Endodermal cell (in vitro differentiated cells): Measurements from ENCODE around the gene ZBTB16. TPM values are rescaled to one million over a fixed set of nuclear protein-coding genes. Genes with fewer than 3 reads are reported as not detected.
A peak's percentile ranks its signal among the peaks of the same experiment; 100 is the strongest.

Source experiments
- DNase-seq: peaks from one replicate; pipeline ENCODE4 v3.0.0-alpha.2; 2017
- H3K27ac ChIP-seq: 2 replicates; pipeline ENCODE4 v1.5.1; 2013; ENCODE audit warnings: mild to moderate bottlenecking, low read depth, low read length, moderate library complexity
- H3K27me3 ChIP-seq: 2 replicates; pipeline ENCODE4 v1.6.1; 2013; ENCODE audit warnings: mild to moderate bottlenecking, low read length, moderate library complexity; ENCODE audit not compliant: insufficient read depth, control insufficient read depth, poor library complexity, severe bottlenecking
- H3K36me3 ChIP-seq: 2 replicates; pipeline ENCODE4 v1.7.0; 2013; ENCODE audit warnings: mild to moderate bottlenecking, low read length, moderate library complexity; ENCODE audit not compliant: control insufficient read depth, insufficient read depth
- H3K4me1 ChIP-seq: one replicate; pipeline ENCODE4 v1.7.0; 2013; ENCODE audit warnings: low read length; ENCODE audit not compliant: control insufficient read depth, insufficient read depth
- H3K4me3 ChIP-seq: 2 replicates; pipeline ENCODE4 v1.5.1; 2013; ENCODE audit warnings: mild to moderate bottlenecking, low read length, moderate library complexity
- H3K9ac ChIP-seq: 2 replicates; pipeline ENCODE4 v1.6.1; 2013; ENCODE audit warnings: mild to moderate bottlenecking, low read length, moderate library complexity; ENCODE audit not compliant: poor library complexity, severe bottlenecking; ENCODE audit errors: extremely low read depth
- H3K9me3 ChIP-seq: 2 replicates; pipeline ENCODE4 v1.6.1; 2013; ENCODE audit warnings: mild to moderate bottlenecking, low read length, moderate library complexity; ENCODE audit not compliant: control insufficient read depth
- H3K27ac Mint-ChIP-seq: 2 replicates; pipeline ENCODE4 v1.8.0; 2020; ENCODE audit warnings: mixed read lengths
- H3K27me3 Mint-ChIP-seq: 2 replicates; pipeline ENCODE4 v1.8.0; 2021; ENCODE audit warnings: mild to moderate bottlenecking, mixed read lengths; ENCODE audit not compliant: insufficient read depth
- H3K36me3 Mint-ChIP-seq: 2 replicates; pipeline ENCODE4 v1.8.0; 2020; ENCODE audit warnings: low read depth, mixed read lengths
- H3K4me1 Mint-ChIP-seq: 2 replicates; pipeline ENCODE4 v1.8.0; 2020; ENCODE audit warnings: mixed read lengths
- H3K4me3 Mint-ChIP-seq: 2 replicates; pipeline ENCODE4 v1.8.0; 2020; ENCODE audit warnings: mild to moderate bottlenecking, moderate library complexity, mixed read lengths
- H3K9me3 Mint-ChIP-seq: 2 replicates; pipeline ENCODE4 v1.8.0; 2020; ENCODE audit warnings: mild to moderate bottlenecking, mixed read lengths
- CTCF ChIP-seq: fragments of 200-600 bp; sonication (generic); conservative IDR thresholded peaks from 2 replicates; pipeline ENCODE4 v1.5.0; 2021; ENCODE audit warnings: antibody characterized with exemption, mild to moderate bottlenecking
- WGBS, 2 experiments: methylation state at CpG; one replicate each; pipeline versions ENCODE4 v1.1.5 to v1.1.7; 2013; ENCODE audit warnings: missing lambda C conversion rate in 2 of 2, mixed read lengths in 1 of 2; ENCODE audit not compliant: insufficient coverage in 1 of 2, insufficient read length in 1 of 2; 5-methylcytosine and 5-hydroxymethylcytosine counted together
- total RNA-seq, 2 donors: library from RNA; stranded (reverse); fragmentation: NEBNext Ultra II Directional in 1 of 2; extraction: Animal tissue kit (Norgen Biotek cat#: 25700) in 1 of 2; gene quantifications; 2 replicates in 1 of 2; 3 replicates in 1 of 2; pipeline ENCODE4 v1.2.1, GENCODE V29; 2021

The ZBTB16 gene
- total RNA-seq, 2 donors from 2014 or later: 4.1 to 5.8 TPM

DNA sequence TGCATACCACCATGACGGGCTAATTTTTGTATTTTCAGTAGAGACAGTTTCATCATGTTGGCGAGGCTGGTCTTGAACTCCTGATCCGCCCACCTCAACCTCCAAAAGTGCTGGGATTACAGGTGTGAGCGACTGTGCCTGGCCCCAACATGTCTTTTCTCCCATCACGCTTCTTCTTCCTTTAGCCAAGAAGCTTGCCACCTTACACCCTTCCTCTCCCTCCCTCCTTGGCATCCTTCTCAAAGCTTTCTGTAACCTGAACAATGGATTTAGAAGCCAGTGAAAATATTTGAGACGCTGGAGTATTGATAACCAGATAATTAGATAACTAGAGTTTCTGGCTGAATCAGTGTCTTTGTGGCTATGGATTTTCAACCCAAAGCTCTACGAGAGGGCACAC lies 225.4 kb downstream of the ZBTB16 start:
- no peak overlapping the region for H3K4me3 ChIP-seq
- H3K27me3 Mint-ChIP-seq: no peaks in the 10 kb centered on the region
- no peaks in the 10 kb centered on the region for H3K36me3 ChIP-seq
- peaks cover 2% of the 10 kb centered on the region for H3K4me1 Mint-ChIP-seq
- DNase-seq: no peak
- no peak overlapping the region for H3K27ac Mint-ChIP-seq
- WGBS, 2 experiments: 91 to 92% methylated on average over 5 to 7 of the region's 7 CpGs
- H3K27ac ChIP-seq: no peak overlapping the region
- H3K4me3 Mint-ChIP-seq: no peak overlapping the region
- TF ChIP-seq CTCF: no peak
- H3K27me3 ChIP-seq: no peaks in the 10 kb centered on the region
- no peaks in the 10 kb centered on the region for H3K4me1 ChIP-seq
- no peak overlapping the region for H3K9ac ChIP-seq
- H3K9me3 ChIP-seq: no peaks in the 10 kb centered on the region
- H3K36me3 Mint-ChIP-seq: no peaks in the 10 kb centered on the region
- H3K9me3 Mint-ChIP-seq: no peaks in the 10 kb centered on the region

- TF ChIP-seq CTCF: no peak
- H3K36me3 Mint-ChIP-seq: no peaks in the 10 kb centered on the region
- peaks cover 2% of the 10 kb centered on the region for H3K4me1 Mint-ChIP-seq
Measured at GRCh38 chr11:114285599-114285998, 226.1 kb downstream of the ZBTB16 start.

DNA sequence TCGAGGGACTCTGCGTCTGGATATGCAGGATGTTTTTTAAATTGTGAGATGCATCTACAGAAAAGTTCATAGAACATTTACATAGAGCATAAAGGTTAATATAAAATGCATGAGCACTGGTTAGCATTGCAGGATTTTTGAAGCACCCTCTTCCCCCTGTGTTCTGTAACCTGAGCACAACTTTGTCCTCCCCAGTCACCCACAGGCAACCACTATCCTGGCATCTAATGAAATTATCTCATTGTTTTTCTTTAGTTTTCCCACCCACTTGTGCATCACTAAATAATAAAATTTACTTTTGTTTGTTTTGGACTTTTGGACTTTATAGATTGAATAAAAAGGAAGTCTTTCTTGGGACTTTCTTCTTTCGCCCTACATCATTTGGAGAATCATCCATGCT lies 226.7 kb downstream of the ZBTB16 start:
- Histone ChIP-seq H3K9ac (no peak overlapping the region), H3K4me1 (no peaks in the 10 kb centered on the region), H3K4me3 (no peak overlapping the region), H3K27me3 (no peaks in the 10 kb centered on the region), H3K9me3 (no peaks in the 10 kb centered on the region), H3K27ac (no peak overlapping the region), H3K36me3 (no peaks in the 10 kb centered on the region)
- 97% methylated on average over 3 of the region's 3 CpGs; no CpG with 5 or more reads in 1 of the 2 experiments for WGBS, 2 experiments
- DNase-seq: no peak
- Mint-ChIP-seq H3K36me3 (no peaks in the 10 kb centered on the region), H3K4me1 (no peaks in the 10 kb centered on the region), H3K4me3 (no peak overlapping the region), H3K27me3 (no peaks in the 10 kb centered on the region), H3K9me3 (no peaks in the 10 kb centered on the region), H3K27ac (no peak overlapping the region)
- no peak for TF ChIP-seq CTCF

More at GRCh38 chr11:114285599-114285998, 226.1 kb downstream of the ZBTB16 start:
- Mint-ChIP-seq H3K27ac (no peak overlapping the region), H3K9me3 (no peaks in the 10 kb centered on the region), H3K4me3 (no peak overlapping the region), H3K27me3 (no peaks in the 10 kb centered on the region)
- WGBS, 2 experiments: 81 to 100% methylated on average over 1 to 3 of the region's 3 CpGs
- no peaks in the 10 kb centered on the region for H3K9me3 ChIP-seq
- no peak overlapping the region for H3K27ac ChIP-seq
- H3K36me3 ChIP-seq: no peaks in the 10 kb centered on the region
- no peaks in the 10 kb centered on the region for H3K4me1 ChIP-seq
- H3K27me3 ChIP-seq: no peaks in the 10 kb centered on the region
- H3K4me3 ChIP-seq: no peak overlapping the region
- DNase-seq: peak; percentile 76
- H3K9ac ChIP-seq: no peak overlapping the region
